GM12864 (cell line): Measurements from ENCODE around the gene PRPS1.

Experiments
- DNase-seq: peaks from one replicate; pipeline ENCODE4 v3.0.0-alpha.2; 2011; ENCODE audit warnings: low read depth
- H3K4me3 ChIP-seq: 2 replicates; pipeline ENCODE4 v1.5.1; 2011; ENCODE audit warnings: mild to moderate bottlenecking, low read depth, low read length, control low read depth
- CTCF ChIP-seq: IDR thresholded peaks from 2 replicates; pipeline ENCODE4 v1.5.1; 2011; ENCODE audit warnings: low read depth, mild to moderate bottlenecking, moderate library complexity, low read length, control low read depth, inconsistent platforms; ENCODE audit errors: missing control alignments

Gene PRPS1

GRCh38 chrX:107627838-107628661 is at the start of gene PRPS1:
Gene PRPS1 (plus strand): TSS chrX:107628510. CDS start chrX:107628629, 119 bp downstream.
- H3K4me3 ChIP-seq = peak within 1 kb of the TSS; percentile 83
- TF ChIP-seq CTCF = no peak
- peak; percentile 81 for DNase-seq

GRCh38 chrX:107579956-107580355 is 48.4 kb upstream of the PRPS1 start:
- H3K4me3 ChIP-seq = no peak overlapping the region
- TF ChIP-seq CTCF = no peak
- no peak for DNase-seq

GRCh38 chrX:107581923-107582322 is 46.4 kb upstream of the PRPS1 start:
- no peak for DNase-seq
- TF ChIP-seq CTCF = no peak
- no peak overlapping the region for H3K4me3 ChIP-seq

GRCh38 chrX:107589243-107589642 is 39.1 kb upstream of the PRPS1 start:
- TF ChIP-seq CTCF = no peak
- no peak for DNase-seq
- no peak overlapping the region for H3K4me3 ChIP-seq

GRCh38 chrX:107596651-107597050 is 31.7 kb upstream of the PRPS1 start:
- no peak for DNase-seq
- TF ChIP-seq CTCF = no peak
- no peak overlapping the region for H3K4me3 ChIP-seq

- H3K4me3 ChIP-seq = no peak overlapping the region
- TF ChIP-seq CTCF = no peak
- DNase-seq = no peak
These were observed 31.0 kb upstream of the PRPS1 start for GRCh38 chrX:107597264-107597663.

GRCh38 chrX:107597791-107598190 is 30.5 kb upstream of the PRPS1 start:
- no peak for TF ChIP-seq CTCF
- no peak for DNase-seq
- no peak overlapping the region for H3K4me3 ChIP-seq
